HG02884 (cell line): Measurements from ENCODE around the gene MRM2.

ENCODE experiments used
- ATAC-seq: cut with Tn5 transposase; IDR thresholded peaks from one replicate; pipeline ENCODE4 v1.9.1; 2021; ENCODE audit warnings: mild to moderate bottlenecking, moderate library complexity; ENCODE audit not compliant: unreplicated experiment

MRM2 gene

DNA sequence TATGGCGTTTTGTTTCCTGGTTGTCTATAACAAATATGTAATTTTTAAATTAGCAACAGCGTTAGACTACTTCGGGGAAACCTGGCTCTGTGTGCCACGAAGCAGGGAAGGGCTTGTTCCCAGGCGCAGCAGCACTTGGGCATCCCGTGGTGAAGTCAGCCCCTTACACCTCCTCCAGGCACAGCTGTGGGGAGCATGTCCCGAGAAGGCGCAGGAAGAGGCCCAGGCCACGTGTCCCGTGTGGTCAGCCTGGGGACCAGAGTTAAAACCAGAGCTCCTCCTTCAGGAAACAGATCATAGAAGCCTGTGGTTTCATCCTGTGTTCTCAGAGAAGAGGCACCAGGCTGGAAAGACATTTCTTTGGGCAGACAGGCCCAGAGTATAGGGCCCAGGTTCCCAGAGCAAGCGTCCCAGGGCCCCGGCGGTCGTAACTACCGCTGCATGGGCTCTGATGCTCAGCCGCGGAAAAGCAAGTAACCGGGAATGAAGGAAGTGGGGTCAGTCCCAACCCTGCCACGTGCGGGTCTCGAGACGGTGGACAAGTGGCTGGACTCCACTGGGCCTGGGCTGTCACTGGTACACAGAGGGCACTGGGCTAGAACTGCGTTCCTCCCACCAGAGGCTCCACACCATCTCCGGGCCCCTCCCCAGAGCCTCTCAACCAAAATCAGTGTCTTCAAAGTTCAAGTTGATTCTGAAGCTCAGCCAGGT, 7.1 kb upstream of the MRM2 start:
- no peak for ATAC-seq

DNA sequence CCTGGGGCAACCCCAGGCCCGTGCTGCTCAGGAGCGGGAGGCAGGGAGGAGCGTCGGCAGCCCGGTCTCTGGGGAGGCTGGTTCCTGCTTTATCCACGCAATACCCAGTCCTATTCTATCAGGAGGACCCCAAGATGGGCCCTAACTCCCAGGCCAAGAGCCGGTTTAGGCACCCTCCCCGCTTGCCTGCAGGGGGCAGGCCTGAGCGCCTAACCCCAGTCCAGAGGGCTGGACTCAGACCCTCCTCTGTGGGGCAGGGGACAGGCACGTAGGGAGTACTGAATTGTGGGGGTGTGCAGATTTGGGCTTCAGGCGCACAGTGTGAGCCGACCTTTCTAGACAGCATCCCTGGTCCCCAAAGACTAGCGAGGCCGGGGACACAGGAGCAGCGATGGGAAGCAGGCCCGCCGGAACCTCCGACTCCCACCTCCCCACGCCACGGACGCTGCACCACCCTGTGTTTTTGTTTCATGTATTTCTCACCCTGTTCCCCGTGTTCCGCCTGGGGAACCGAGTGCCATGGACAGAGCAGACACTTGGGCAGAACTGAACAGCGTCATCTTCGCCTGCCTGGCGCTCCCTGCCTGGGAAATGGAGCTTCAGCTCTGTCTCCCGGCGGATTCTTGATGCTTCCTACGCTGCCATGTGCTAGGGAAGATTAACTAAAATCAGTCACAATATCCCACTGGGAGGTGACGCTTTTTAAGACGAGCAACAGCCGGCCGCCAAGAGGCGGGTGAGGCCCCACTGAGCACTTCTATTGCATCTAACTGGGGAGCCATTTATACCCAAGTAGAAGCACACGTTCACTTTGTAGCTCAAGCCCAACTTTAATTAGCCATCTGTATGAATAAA, 5.4 kb upstream of the MRM2 start:
- no peak for ATAC-seq

DNA sequence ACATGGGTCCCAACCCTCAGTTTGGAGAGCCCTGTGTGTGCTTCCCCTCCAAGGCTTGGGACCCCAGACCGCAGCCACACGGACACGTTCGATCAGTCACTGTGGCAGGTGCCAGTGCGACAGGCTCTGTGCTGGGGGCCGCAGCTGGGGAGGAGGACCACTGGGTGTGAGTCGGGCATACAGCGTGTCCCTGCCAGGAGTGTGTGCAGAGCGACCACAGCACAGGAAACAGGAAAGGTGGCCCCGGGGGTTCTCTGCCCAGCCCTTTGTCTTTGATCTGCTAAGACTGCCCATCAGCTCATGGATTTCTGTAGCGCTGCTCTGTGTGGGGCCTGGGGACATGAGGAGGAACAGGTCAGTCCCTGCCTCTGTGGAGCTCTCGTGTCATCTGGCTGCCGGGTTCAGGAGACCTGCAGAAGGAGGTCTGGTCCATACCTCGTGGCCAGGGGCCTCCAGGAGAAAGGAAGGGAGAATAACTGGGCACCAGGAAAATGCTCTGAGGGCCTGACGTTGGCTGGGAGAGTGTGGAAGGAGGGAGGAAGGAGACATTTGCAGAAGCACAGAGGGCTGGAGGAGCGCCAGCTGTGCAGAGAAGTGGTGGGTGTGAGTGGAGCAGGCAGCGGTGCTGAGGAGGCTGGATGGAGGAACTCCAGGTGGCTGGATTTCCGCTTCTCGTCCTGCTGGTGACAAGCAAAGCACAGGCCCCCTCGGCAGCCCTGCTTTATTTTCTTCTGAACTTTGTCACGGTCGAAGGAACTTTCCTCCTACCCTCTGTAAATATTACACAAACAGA, 4.1 kb upstream of the MRM2 start:
- ATAC-seq, result no peak

DNA sequence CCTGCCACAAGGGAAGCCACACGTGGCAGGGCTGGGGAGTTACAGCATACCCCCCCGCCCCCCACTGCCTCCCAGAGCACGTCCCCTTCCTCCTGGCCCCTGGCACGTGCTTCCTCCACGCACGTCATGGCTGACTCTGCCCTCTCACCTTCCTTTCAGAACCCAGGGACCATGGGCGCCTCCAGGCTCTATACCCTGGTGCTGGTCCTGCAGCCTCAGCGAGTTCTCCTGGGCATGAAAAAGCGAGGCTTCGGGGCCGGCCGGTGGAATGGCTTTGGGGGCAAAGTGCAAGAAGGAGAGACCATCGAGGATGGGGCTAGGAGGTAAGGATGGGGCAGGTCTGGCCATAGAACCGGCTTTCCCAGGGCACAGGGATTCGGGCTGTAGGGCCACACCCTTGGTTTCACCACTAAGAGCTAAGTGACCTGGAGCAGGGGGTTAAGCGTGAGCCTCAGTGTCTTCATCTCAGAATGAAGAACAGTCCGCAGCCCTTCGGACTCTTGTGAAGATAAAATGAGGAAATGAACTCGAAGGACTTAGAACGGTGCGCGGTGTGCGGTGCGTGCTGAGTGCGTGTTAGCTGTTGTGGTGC, 2.5 kb upstream of the MRM2 start:
- no peak for ATAC-seq

DNA sequence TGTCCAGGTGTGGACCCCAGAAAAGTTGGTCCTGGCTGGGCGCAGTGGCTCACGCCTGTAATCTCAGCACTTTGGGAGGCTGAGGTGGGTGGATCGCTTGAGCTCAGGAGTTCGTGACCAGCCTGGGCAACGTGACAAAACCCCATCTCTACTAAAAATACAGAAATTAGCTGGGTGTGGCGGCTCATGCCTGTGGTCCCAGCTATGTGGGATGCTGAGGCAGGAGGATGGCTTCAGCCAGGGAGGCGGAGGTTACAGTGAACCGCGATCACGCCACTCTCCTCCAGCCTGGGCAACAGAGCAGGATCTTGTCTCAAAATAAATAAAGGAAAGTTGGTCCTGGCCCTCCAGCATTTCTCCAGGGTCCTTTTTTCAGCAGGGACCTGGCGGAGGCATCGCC, 1.5 kb upstream of the MRM2 start:
- no peak for ATAC-seq

DNA sequence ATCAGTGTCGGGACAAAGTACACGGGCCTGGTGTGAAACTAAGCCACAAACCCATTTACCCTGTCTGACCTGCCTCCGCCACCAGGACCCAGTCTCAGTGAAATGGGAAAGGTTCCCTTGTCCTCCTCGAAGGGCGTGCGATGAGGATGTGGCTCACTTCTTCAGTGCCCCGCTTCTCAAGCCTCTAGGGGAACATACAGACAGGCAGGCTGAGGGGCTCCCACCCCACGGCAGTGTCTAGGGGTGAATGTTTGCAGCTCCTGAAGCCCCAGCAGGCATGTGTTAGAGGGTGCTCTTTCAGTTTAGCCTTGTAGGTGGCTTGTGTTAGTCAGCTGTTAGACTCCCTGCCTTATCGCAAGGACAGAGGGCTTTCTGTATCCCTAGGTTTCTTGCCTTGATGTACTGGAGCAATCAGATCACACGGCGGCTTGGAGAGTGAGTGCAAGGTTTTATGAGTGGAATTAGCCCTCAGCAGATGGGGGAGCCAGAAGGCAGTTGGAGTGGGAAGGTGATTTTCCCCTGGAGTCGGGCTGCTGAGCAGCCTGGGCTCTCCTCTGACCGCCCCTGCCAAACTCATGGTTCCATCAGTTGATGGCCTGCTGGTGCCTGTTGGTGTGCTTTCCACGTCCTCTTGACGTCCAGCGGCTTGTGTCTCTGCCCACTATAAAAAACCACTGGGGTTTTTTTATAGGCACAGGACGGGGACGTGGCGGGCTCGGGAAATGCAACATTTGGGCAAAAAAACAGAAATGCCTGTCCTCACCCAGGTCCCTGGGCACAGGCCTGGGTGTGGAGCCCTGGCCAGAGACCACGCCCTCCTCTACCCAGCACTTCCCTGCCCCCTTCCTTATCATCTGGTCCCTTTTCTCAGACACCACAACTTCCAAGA, 780 bp upstream of the MRM2 start:
- no peak for ATAC-seq

DNA sequence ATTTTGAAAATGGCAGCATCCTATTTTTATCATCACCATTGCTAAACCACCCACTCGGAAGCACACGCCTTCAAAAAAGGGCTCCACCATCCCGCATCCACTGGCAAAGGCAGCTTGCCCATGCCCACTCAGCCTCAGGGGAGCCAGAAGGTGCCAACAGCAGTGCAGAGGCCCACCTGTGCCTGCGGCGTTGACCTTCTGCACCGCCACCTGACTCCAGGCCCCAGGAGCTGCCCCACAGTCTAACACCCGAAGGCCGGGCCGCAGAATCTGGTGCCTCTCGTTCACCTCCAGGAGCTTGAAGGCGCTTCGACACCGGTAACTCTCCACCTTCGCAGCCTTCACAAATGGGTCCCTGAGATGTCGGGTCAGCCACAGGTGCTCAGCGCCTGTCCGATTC, 2.8 kb downstream of the MRM2 start:
- ATAC-seq, result no peak

DNA sequence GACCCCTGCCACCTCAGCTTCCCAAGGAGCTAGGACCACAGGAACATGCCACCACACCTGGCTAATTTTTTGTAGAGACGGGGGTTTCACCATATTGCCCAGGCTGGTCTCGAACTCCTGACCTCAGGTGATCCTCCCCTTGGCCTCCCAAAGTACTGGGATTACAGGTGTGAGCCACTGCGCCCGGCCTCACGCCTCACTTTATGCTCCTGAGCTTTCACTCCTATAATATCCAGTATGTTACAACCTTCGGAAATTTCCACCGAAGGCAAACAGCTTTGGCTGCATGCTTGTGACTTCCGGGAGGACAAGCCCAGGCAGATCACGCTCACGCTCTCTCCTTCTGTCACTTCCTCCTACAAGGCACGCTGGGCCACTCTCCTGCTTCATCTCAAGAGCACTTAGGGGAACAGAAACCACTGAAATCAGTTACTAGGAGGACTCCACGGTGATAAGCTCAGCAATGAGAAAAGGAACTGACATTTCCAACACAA, 4.8 kb downstream of the MRM2 start:
- peak; percentile 63 for ATAC-seq

DNA sequence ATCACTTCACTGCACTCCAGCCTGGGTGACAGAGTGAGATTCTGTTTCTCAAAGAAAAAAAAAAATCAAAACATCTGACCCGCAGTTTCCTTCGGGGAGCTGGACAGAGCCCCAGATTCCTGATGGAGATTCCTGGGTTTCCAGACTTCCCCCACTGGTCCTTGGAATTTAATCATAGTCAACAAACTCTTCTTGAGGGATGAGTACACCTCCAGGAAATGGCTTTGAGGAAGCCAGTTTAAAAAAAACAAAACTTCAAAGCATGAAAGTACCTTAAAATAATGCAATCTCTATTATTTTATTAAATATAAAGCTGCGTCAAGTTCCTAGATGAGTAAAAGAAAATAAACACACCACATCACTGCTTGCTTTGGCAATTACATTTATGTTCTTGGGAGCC, 8.1 kb downstream of the MRM2 start:
- ATAC-seq, result no peak

DNA sequence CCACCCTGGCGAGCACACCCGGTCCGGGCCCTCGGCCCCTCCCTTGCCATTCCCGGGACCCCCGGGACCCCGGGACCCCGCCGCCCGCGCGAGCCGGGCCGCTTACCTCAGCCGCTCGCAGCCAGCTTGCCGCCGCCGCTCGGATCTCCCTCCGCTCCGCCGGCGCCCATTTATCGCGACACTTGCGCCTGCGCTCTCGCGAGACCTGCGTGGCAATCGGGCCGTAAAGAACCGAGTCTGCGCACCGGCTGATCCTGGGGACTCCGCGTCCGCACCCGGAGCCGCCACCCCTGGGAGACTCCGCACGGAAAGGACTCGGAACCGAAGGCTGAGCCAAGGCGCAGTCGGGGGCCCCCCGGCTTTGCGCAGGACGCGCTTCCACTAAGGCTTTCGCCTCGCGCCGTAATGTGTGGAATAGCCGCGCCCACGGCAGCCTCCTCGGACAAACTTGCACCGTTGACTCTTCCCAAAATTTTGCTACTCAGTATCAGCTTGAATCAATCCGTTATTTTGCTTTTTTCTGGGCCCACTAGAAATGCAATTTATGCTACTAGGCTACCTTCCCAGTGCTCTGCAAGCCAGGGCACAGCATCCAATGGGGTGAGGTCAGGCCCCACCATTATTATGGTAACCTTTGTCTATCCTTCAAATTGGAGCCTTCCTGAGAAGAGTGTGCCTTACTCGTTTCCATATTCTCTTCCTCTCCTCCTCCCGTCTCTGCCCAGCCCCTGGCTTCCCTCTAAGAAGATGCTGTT, 9.1 kb downstream of the MRM2 start, which contains the start of gene MAD1L1:
Gene MAD1L1, minus strand, starts transcription at position 180 of the 755 bp plus-strand sequence. CDS start 2,812 bp downstream, outside the sequence.
- peak; percentile 52 for ATAC-seq

DNA sequence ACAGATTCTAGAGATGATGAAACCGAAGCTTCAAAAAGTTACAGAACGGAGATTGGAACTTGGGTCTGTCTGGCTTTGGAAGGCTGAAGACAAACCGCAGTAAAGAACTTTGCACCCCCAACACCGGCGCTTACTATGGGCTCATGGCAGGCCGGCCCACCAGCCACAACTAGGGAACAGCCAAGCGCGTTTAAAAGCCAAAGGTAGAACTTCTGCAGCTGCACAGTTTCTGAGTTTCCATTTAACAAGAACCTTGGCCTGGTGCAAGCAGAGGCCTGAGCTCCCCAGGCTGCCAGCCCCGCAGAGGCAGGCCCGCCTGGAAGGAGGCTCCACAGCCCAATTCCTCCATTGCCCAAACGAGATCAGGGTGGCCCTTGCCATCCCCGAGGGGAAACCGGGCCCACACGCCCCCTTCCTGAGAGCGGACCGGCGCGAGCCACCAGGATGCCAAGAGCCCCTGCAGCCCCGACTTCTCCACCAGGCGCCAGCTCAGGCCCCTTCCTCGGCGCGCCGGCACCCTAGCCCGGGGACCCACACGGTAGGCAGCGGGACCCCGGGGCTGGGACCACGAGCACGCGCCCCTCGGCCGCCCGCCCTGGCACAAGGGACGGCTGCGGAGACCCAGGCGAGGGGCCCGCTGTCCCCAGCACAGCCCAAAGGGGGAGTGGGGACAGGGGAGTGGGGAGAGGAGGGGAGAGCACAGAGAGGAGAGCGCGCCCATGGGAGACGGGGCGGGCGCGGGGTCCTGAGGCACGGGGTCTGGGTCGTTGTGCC, 9.8 kb downstream of the MRM2 start:
- peak; percentile 32 for ATAC-seq

DNA sequence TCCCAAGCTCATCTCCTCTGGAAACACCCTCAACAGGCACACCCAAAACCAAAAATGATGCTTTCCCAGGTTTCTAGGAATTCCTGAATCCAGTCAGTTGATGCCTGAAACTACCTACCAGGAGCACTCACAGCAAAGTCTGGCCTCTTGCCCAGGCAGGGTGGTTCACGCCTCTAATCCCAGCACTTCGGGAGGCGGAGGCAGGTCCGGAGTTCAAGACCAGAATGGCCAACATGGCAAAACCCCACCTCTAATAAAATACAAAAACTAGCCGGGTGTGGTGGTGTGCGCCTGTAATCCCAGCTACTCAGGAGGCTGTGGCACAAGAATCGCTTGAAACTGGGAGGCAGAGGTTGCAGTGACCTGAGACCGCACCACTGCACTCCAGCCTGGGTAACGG, 11.1 kb downstream of the MRM2 start:
- no peak for ATAC-seq

DNA sequence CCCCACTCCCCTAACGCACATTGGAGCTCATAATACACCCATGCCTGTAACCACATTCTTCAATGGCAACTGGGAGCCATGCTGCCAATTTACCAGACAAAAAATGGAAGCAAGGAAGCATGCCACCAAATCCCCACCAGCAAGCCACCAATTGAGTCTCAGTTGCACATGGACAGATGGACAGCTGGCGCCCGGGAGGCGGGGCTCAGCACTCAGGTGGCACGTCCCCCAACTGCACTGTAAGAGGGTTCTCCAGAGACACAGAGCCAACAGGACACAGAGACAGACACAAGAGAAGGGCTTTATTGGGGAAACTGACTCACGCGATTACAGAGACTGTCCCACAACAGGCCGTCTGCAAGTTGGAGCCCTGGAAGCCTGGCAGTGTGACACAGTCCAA, 11.8 kb downstream of the MRM2 start:
- no peak for ATAC-seq

DNA sequence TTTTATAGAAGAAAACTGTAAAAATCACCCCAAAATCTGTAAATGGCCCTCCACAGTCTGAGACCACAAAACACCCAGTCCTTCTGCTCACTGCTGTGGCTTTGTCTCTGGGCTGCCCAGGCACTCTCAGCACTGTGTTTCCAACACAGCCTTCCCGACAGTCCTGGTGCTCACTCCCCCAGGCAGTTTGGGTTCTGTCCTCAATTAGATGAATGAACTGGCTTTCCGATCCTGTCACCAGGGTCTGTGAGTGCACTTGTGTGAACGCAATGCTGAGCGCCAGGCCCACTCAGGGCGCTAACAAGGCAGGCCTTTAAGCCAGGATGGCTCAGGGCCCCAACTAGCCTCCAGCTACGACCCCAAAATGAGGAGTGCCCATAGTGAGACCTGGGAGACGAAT, 12.5 kb downstream of the MRM2 start:
- ATAC-seq, result no peak

DNA sequence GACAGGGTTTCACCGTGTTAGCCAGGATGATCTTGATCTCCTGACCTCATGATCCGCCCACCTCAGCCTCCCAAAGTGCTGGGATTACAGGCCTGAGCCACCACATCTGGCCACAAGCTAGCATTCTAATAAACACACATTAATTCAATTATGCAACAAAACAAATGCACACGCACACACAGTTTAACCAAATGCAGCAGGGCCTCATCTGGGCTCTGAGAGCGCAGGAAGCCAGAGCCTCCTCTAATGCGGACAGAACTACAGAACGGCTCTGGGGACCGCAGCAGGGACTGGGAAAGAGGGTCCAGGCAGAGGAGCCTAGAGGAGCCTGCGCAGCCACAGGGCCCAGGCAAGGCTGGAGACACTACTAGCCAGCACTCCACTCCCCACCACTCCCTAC, 13.1 kb downstream of the MRM2 start:
- ATAC-seq, result no peak

DNA sequence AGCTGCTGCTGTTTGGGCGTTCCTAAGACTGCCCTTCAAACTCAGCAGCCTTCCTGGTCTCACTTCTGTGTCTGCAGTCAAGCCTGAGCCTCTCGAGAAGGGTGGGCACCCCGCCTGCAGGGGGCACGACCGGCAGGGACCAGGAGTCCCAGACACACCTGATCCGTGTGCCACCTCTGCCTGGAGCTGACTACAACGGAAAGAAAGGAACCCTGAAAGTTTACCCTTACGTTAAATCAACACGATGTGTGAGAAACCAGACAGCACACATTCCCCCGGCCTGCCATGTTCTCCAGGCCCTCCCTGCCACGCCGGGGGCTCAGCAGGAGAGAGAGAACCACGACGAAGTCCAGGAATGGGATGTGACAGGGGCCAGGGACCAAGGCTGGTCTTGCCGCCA, 14.3 kb downstream of the MRM2 start:
- ATAC-seq, result no peak

DNA sequence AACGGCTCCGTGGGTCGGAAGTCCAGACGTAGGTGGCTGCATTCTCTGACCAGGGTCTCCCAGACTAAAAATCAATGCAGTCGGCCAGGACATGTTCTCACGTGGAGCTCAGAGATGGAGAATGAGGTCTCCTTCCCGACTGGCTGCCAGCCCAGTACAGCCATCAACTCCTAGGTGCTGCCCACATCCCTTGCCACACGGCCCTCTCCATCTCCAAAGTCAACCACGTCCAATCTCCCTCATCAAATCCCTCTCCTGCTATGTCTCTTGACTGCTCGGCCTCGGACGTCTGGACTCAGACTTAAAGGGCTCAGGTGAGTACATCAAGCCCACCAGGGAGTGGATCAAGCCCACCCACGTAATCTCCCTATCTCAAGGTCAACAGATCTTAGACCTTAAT, 16.2 kb downstream of the MRM2 start:
- ATAC-seq, result no peak

DNA sequence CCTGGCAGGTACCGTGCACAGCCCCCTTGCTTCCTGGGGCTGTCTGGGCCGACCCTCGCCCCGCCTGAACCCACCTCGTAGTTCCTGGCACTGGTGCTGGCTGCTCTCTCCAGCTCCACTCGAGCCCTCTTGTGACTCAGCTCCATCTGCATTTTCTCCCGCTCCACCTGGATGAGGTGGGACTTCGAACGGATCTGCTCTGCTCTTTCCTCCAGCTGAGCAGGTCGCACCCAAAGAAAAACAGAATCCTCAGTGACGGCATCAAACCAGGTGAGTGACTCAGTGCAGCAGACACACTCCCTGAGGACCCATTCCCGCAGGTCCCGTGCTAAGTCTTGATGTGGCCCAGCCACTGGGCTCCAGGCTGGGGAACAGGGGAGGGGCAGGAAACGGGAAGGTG, 16.7 kb downstream of the MRM2 start:
- ATAC-seq, result no peak
